Fibroblast of peridontal ligament (primary cell): ENCODE measurements around the gene UBE2N.
"Not testable (repeated sequence)": the region's sequence is repeated elsewhere in the genome, so short reads cannot be mapped to it uniquely, and the experiment has no call there.

Experiments used
- DNase-seq: peaks from one replicate; pipeline ENCODE4 v3.0.0-alpha.2; 2010; ENCODE audit errors: extremely low read depth

UBE2N gene

GRCh38 chr12:93443576-93443975, 1.8 kb upstream of the UBE2N start:
- no peak for DNase-seq

GRCh38 chr12:93442411-93443340, 929 bp upstream of the UBE2N start:
- no peak for DNase-seq

GRCh38 chr12:93441081-93441616, 598 bp downstream of the UBE2N start:
- DNase-seq, result no peak

GRCh38 chr12:93440043-93440835, 1.5 kb downstream of the UBE2N start:
- peak; percentile 32 for DNase-seq

- DNase-seq, result no peak
These were observed 3.3 kb downstream of the UBE2N start for GRCh38 chr12:93438266-93439050.

GRCh38 chr12:93434256-93434865, 7.4 kb downstream of the UBE2N start:
- peak; percentile 49 for DNase-seq

GRCh38 chr12:93432031-93432430, 9.7 kb downstream of the UBE2N start:
- DNase-seq, result not testable (repeated sequence)

- peak; percentile 42 for DNase-seq
These were observed 11.5 kb downstream of the UBE2N start for GRCh38 chr12:93430280-93430679.

GRCh38 chr12:93429852-93430251, 11.9 kb downstream of the UBE2N start:
- DNase-seq, result no peak

GRCh38 chr12:93429448-93429847, 12.3 kb downstream of the UBE2N start:
- DNase-seq, result no peak

GRCh38 chr12:93427779-93428564, 13.8 kb downstream of the UBE2N start:
- DNase-seq, result peak; percentile 82

GRCh38 chr12:93426412-93426805, 15.3 kb downstream of the UBE2N start:
- no peak for DNase-seq

- no peak for DNase-seq
These were observed 15.9 kb downstream of the UBE2N start for GRCh38 chr12:93425736-93426411.

- no peak for DNase-seq
These were observed 19.7 kb downstream of the UBE2N start for GRCh38 chr12:93422050-93422449.

- DNase-seq, result peak; percentile 84
These were observed 22.2 kb downstream of the UBE2N start for GRCh38 chr12:93419388-93420034.

- no peak for DNase-seq
These were observed 23.7 kb downstream of the UBE2N start for GRCh38 chr12:93417967-93418480.

GRCh38 chr12:93415723-93416464, 25.9 kb downstream of the UBE2N start:
- peak; percentile 89 for DNase-seq

GRCh38 chr12:93413064-93413463, 28.7 kb downstream of the UBE2N start:
- DNase-seq, result no peak
